ENCODE data around the gene AKAP8. TPM values are rescaled to one million over a fixed set of nuclear protein-coding genes. Genes with fewer than 3 reads are reported as not detected.

The AKAP8 gene
- total RNA-seq, 2 experiments from 2014 or later = 22.2 to 52.3 TPM

DNA sequence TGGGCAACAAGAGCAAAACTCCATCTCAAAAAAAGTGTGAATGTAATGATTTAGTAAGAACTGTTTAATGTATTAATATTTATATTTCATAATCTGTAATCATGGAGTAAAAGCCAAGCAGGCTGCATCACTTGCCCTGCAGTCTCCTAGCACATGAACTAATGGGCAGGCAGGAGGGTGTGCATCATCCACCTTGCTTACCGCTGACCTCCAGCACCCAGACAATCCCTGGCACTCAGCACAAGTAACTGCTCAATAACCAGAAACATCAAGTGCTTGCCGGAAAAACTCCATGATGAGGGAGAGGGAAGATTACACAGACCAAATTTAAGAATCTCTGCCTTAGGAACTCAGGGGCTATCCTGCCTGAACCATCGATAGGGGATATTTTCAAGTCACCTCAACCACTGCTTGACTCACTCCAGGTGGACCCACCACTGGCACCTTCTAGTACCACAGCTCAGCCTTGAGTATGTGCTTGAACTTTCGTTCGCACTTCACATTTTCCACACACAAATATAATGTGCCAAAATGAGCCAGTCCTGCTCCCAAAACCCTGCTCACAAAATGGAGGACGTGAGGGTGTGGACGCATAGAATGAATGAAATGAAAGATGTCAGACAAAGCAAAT is 65.8 kb downstream of the AKAP8 start:
- Histone ChIP-seq H3K9me3 (ENCODE audit: low read length) (no peaks in the 10 kb centered on the region), H4K20me1 (ENCODE audit: insufficient read depth, low read length) (peaks cover 53% of the 10 kb centered on the region), H2AFZ (ENCODE audit: low read length) (no peak overlapping the region), H3K36me3 (ENCODE audit: insufficient read depth, low read length) (peaks cover 46% of the 10 kb centered on the region), H3K4me3 (ENCODE audit: low read depth, low read length, poor library complexity, severe bottlenecking) (no peak overlapping the region), H3K4me2 (ENCODE audit: low read length) (no peak overlapping the region), H3K27ac (ENCODE audit: low read depth, low read length, poor library complexity, severe bottlenecking) (no peak overlapping the region), H3K79me2 (ENCODE audit: insufficient read depth, low read depth, low read length) (peaks cover 100% of the 10 kb centered on the region), H3K9me2 (ENCODE audit: insufficient read depth, low read length) (no peaks in the 10 kb centered on the region), H3K4me1 (ENCODE audit: insufficient read depth, low read length, poor library complexity, severe bottlenecking) (peaks cover 32% of the 10 kb centered on the region)
- DNase-seq (ENCODE audit: low spot score) = no peak
- intact Hi-C loops (cut with micrococcal nuclease; ENCODE audit: unreplicated experiment) = no loop called here
- CTCF ChIA-PET (ENCODE audit: unreplicated experiment) = no interaction called here
- TF ChIP-seq, protein P1, sequence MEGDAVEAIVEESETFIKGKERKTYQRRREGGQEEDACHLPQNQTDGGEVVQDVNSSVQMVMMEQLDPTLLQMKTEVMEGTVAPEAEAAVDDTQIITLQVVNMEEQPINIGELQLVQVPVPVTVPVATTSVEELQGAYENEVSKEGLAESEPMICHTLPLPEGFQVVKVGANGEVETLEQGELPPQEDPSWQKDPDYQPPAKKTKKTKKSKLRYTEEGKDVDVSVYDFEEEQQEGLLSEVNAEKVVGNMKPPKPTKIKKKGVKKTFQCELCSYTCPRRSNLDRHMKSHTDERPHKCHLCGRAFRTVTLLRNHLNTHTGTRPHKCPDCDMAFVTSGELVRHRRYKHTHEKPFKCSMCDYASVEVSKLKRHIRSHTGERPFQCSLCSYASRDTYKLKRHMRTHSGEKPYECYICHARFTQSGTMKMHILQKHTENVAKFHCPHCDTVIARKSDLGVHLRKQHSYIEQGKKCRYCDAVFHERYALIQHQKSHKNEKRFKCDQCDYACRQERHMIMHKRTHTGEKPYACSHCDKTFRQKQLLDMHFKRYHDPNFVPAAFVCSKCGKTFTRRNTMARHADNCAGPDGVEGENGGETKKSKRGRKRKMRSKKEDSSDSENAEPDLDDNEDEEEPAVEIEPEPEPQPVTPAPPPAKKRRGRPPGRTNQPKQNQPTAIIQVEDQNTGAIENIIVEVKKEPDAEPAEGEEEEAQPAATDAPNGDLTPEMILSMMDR (conservative IDR thresholded peaks at IDR 0.05; ENCODE audit: low read length) = no peak
- no peak for TF ChIP-seq EZH2phosphoT487 (IDR thresholded peaks at IDR 0.05; ENCODE audit: borderline replicate concordance, low read depth, low read length)
- BruUV-seq (replicated peaks) = no TSS peak
- POLR2A ChIA-PET = no interaction called here

DNA sequence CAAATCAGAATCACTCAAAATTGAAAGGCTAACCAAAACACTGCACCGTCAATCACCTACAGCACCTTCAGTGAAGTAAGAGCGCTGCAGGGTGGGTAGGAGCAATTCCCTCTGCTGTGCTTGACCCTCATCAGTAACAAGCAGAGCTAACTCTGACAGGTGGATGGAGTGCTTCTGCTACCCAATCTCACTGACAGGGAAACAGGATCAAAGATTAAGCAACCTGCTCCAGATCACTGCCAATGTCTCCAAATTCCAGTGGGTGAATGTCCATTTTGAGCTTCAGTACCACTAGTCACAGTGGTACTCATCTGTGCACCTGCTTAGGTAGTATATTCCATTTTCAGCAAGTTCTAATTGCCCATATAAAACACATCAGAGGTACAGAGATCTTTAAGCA is 72.4 kb downstream of the AKAP8 start:
- Histone ChIP-seq H3K79me2 (ENCODE audit: insufficient read depth, low read depth, low read length) (peaks cover 100% of the 10 kb centered on the region), H3K9me2 (ENCODE audit: insufficient read depth, low read length) (no peaks in the 10 kb centered on the region), H3K27ac (ENCODE audit: low read depth, low read length, poor library complexity, severe bottlenecking) (no peak overlapping the region), H3K4me3 (ENCODE audit: low read depth, low read length, poor library complexity, severe bottlenecking) (no peak overlapping the region), H3K4me1 (ENCODE audit: insufficient read depth, low read length, poor library complexity, severe bottlenecking) (peaks cover 49% of the 10 kb centered on the region), H3K36me3 (ENCODE audit: insufficient read depth, low read length) (peaks cover 21% of the 10 kb centered on the region; the same call in 1 of the 2 replicates), H2AFZ (ENCODE audit: low read length) (no peak overlapping the region), H3K9me3 (ENCODE audit: low read length) (no peaks in the 10 kb centered on the region), H4K20me1 (ENCODE audit: insufficient read depth, low read length) (peaks cover 50% of the 10 kb centered on the region), H3K4me2 (ENCODE audit: low read length) (no peak overlapping the region)
- CTCF ChIA-PET (ENCODE audit: unreplicated experiment) = no interaction called here
- no peak for TF ChIP-seq EZH2phosphoT487 (IDR thresholded peaks at IDR 0.05; ENCODE audit: borderline replicate concordance, low read depth, low read length)
- TF ChIP-seq, protein P1 (conservative IDR thresholded peaks at IDR 0.05; ENCODE audit: low read length) = no peak
- no peak for DNase-seq (ENCODE audit: low spot score)
- BruUV-seq (replicated peaks) = no TSS peak
- POLR2A ChIA-PET = interaction anchor here (0.6 kb wide), 1 partner anchor 78 kb away, joined by 4 read pairs; no protein-coding TSS in a partner anchor
- intact Hi-C loops (cut with micrococcal nuclease; ENCODE audit: unreplicated experiment) = no loop called here

DNA sequence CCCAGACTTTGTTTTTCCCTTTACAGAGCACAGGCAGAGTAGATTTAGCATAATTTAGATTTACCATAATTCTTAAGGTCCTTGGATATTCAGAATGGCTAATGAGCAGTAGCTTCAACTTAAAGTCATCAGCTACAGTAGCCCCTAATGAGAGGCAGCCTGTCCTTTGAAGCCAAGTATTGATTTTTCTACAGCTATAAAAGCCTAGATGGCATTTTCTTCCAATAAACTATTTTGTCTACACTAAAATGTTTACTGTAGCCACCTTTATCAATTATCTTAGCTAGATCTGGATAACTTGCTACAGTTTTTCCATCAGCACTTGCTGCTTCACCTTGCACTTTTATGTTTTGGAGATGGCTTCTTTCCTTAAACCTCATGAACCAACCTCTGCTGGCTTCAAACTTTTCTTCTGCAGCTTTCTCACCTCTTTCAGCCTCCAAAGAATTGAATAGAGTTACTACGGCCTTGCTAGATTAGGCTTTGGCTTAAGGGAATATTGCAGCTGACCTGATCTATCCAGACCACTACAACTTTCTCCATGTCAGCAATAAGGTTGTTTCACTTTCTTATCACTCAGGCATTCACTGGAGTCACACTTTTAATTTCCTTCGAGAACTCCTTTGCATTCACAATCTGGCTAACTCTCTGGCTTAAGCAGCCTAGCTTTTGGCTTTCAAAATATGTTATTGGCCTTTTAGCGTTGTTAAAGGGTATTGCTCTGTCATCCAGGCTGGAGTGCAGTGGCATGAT is 73.8 kb downstream of the AKAP8 start:
- Histone ChIP-seq H3K36me3 (ENCODE audit: insufficient read depth, low read length) (peaks cover 11% of the 10 kb centered on the region; the same call in 1 of the 2 replicates), H3K4me2 (ENCODE audit: low read length) (peak overlapping the region; percentile 43; the same call in 1 of the 2 replicates), H3K4me1 (ENCODE audit: insufficient read depth, low read length, poor library complexity, severe bottlenecking) (peaks cover 61% of the 10 kb centered on the region), H2AFZ (ENCODE audit: low read length) (no peak overlapping the region), H3K27ac (ENCODE audit: low read depth, low read length, poor library complexity, severe bottlenecking) (no peak overlapping the region), H3K9me2 (ENCODE audit: insufficient read depth, low read length) (no peaks in the 10 kb centered on the region), H4K20me1 (ENCODE audit: insufficient read depth, low read length) (peaks cover 49% of the 10 kb centered on the region), H3K4me3 (ENCODE audit: low read depth, low read length, poor library complexity, severe bottlenecking) (no peak overlapping the region), H3K9me3 (ENCODE audit: low read length) (no peaks in the 10 kb centered on the region), H3K79me2 (ENCODE audit: insufficient read depth, low read depth, low read length) (peaks cover 99% of the 10 kb centered on the region)
- TSS peak; percentile 32 for BruUV-seq (replicated peaks)
- no peak for TF ChIP-seq EZH2phosphoT487 (IDR thresholded peaks at IDR 0.05; ENCODE audit: borderline replicate concordance, low read depth, low read length)
- DNase-seq (ENCODE audit: low spot score) = no peak
- intact Hi-C loops (cut with micrococcal nuclease; ENCODE audit: unreplicated experiment) = no loop called here
- ChIA-PET CTCF (ENCODE audit: unreplicated experiment) (no interaction called here), POLR2A (interaction anchor here (1.1 kb wide), 1 partner anchor 11 kb away, joined by 3 read pairs; no protein-coding TSS in a partner anchor)

Measured in OCI-LY7 (cell line).